Duodenal mucosa (tissue), 2 donors: ENCODE data around the gene PLK3.
"Not testable (repeated sequence)": the region's sequence is repeated elsewhere in the genome, so short reads cannot be mapped to it uniquely, and the experiment has no call there.

Experiments
- H3K27ac ChIP-seq: one replicate; pipeline ENCODE4 v1.7.0; 2013; ENCODE audit warnings: low read depth, low read length
- H3K27me3 ChIP-seq, 2 donors: one replicate each; pipeline ENCODE4 v1.7.0; 2013; ENCODE audit warnings: low read length in 2 of 2, control low read depth in 1 of 2; ENCODE audit not compliant: insufficient read depth in 2 of 2, control insufficient read depth in 1 of 2
- H3K36me3 ChIP-seq, 2 donors: one replicate each; pipeline ENCODE4 v1.7.0; 2013; ENCODE audit warnings: low read length in 2 of 2, control low read depth in 1 of 2; ENCODE audit not compliant: insufficient read depth in 2 of 2, control insufficient read depth in 1 of 2
- H3K4me1 ChIP-seq, 2 donors: one replicate each; pipeline ENCODE4 v1.7.0; 2013; ENCODE audit warnings: low read length in 2 of 2, control low read depth in 1 of 2; ENCODE audit not compliant: insufficient read depth in 2 of 2, control insufficient read depth in 1 of 2
- H3K4me3 ChIP-seq, 2 donors: one replicate each; pipeline ENCODE4 v1.7.0; 2013; ENCODE audit warnings: low read length in 2 of 2, low read depth in 1 of 2
- H3K9ac ChIP-seq, 2 donors: one replicate each; pipeline ENCODE4 v1.7.0; 2013; ENCODE audit warnings: low read length in 2 of 2, low read depth in 1 of 2
- H3K9me3 ChIP-seq, 2 donors: one replicate each; pipeline ENCODE4 v1.7.0; 2013; ENCODE audit warnings: low read length in 2 of 2, control low read depth in 1 of 2; ENCODE audit not compliant: control insufficient read depth in 1 of 2

PLK3 gene

DNA sequence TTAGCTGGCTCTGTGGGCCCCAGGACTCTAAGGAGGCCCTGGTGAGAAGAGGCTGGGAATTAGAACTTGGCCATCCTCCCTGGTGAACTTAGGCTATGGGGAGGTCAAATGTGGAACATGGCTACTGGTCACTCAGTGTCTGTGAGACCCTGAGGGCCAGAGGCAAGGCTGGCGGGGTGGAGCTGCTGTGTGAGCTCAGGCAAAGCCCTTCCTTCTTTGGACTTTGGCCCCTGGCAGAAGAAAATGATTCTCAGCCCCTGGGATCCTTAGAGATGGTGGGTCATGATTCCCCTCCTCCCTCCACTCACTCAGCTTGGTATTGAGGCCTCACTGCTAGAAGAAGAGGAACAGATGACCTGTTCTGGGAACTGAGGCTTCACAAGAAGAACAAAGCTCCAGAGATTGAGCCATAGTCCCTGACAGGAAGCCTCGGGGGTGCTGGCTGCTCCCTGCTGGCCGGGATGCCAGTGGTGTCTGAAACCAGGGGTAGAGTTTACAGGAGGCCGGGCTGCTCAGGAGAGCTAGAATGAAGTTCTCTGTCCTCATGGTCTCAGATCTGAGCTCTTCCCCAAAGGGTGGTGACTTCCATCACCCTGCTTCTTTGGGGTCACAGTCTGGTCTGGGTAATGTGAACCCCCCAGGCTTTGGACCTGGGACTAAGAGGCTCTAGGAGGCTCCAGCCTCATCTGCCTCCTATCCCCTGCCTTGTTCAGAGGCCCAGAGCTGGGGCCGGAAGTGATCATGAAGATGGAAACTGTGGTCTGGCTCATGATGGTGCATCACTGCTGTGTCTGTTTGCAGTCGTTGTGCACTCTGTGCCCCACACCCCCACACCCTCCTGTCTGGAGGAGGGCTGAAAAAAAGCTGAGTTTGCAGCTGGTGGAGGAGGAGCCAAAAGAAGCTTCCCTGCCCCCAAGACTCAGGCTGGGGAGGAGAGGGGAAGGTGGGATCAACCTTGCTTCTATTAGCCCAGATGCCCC is 9.1 kb downstream of the PLK3 start:
- Histone ChIP-seq H3K4me3 (peak overlapping the region; percentile 40 to 51), H3K4me1 (peaks cover 64% of the 10 kb centered on the region in 2 donors), H3K9ac (peak overlapping the region; percentile 55 to 71), H3K27me3 (no peaks in the 10 kb centered on the region), H3K27ac (peak overlapping the region; percentile 97), H3K36me3 (peaks cover 6 to 17% of the 10 kb centered on the region in 2 donors), H3K9me3 (no peaks in the 10 kb centered on the region)

GRCh38 chr1:44810101-44810761 is 10.1 kb downstream of the PLK3 start:
- Histone ChIP-seq H3K4me3 (peak overlapping the region; percentile 7 to 40), H3K36me3 (peaks cover 6 to 8% of the 10 kb centered on the region in 2 donors), H3K9ac (peak overlapping the region; percentile 55 to 71), H3K27ac (peak overlapping the region; percentile 73), H3K27me3 (no peaks in the 10 kb centered on the region), H3K9me3 (no peaks in the 10 kb centered on the region), H3K4me1 (peaks cover 64% of the 10 kb centered on the region in 2 donors)

DNA sequence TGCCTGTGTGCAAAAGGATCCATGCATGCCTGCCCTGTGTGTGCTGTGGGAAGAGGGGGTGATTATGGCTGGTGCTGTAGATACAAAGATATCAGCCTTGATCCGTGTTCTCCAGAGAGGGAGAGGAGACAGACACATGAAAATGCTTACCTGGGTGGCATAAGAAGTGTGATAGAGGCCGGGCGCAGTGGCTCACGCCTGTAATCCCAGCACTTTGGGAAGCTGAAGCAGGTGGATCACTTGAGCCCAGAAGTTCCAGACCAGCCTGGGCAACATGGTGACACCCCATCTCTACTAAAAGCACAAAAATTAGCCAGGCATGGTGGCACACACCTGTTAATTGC is 10.6 kb downstream of the PLK3 start:
- H3K36me3 ChIP-seq, H3K9me3 ChIP-seq, H3K4me3 ChIP-seq, H3K27me3 ChIP-seq: not testable (repeated sequence)
- peaks cover 64% of the 10 kb centered on the region in 2 donors for H3K4me1 ChIP-seq
- H3K27ac ChIP-seq, result peak overlapping the region; percentile 73
- peak overlapping the region; percentile 55 to 71 for H3K9ac ChIP-seq

GRCh38 chr1:44811234-44811633 is 11.1 kb downstream of the PLK3 start:
- peaks cover 61 to 64% of the 10 kb centered on the region in 2 donors for H3K4me1 ChIP-seq
- H3K4me3 ChIP-seq, result no peak overlapping the region
- H3K36me3 ChIP-seq, result no peaks in the 10 kb centered on the region

GRCh38 chr1:44812822-44813543 is 12.8 kb downstream of the PLK3 start:
- no peaks in the 10 kb centered on the region for H3K9me3 ChIP-seq
- peak overlapping the region; percentile 77 to 86 for H3K4me3 ChIP-seq
- H3K27me3 ChIP-seq, result no peaks in the 10 kb centered on the region
- H3K36me3 ChIP-seq, result no peaks in the 10 kb centered on the region
- peak overlapping the region; percentile 5 for H3K27ac ChIP-seq
- peak overlapping the region; percentile 72 to 84 for H3K9ac ChIP-seq
- peaks cover 44 to 48% of the 10 kb centered on the region in 2 donors for H3K4me1 ChIP-seq

More at GRCh38 chr1:44811234-44811633, 11.1 kb downstream of the PLK3 start:
- H3K9me3 ChIP-seq, result no peaks in the 10 kb centered on the region
- H3K9ac ChIP-seq, result peak overlapping the region in 1 of 2 donors; percentile 7
- H3K27me3 ChIP-seq, result no peaks in the 10 kb centered on the region
- H3K27ac ChIP-seq, result no peak overlapping the region

GRCh38 chr1:44815926-44816325 is 15.7 kb downstream of the PLK3 start:
- not testable (repeated sequence) for H3K27ac ChIP-seq, H3K36me3 ChIP-seq, H3K4me3 ChIP-seq, H3K9ac ChIP-seq, H3K9me3 ChIP-seq, H3K27me3 ChIP-seq
- H3K4me1 ChIP-seq, result peaks cover 21 to 23% of the 10 kb centered on the region in 2 donors

DNA sequence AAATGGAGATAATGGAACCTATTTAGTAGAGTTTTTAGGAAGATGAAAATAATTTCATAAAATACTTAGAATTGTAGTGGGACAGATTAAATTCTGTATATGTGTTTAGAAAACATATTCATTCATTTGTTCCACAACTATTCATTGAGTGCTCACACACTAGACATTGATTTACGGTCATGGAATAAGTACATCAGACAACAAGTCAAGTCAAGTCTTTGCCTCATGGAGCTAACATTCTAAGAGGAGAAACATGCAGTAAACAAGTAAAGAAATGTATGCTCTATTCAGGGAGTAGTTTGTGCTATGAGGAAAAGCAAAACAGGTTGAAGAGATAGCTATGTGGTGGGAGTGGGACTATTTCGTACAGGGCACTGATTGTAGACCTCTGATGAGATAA is 17.1 kb downstream of the PLK3 start:
- Histone ChIP-seq H3K9ac (no peak overlapping the region), H3K4me3 (no peak overlapping the region), H3K9me3 (no peaks in the 10 kb centered on the region), H3K4me1 (peaks cover 10 to 12% of the 10 kb centered on the region in 2 donors), H3K27ac (no peak overlapping the region), H3K27me3 (no peaks in the 10 kb centered on the region), H3K36me3 (no peaks in the 10 kb centered on the region)

GRCh38 chr1:44817771-44818495 is 17.8 kb downstream of the PLK3 start:
- H3K36me3 ChIP-seq, result no peaks in the 10 kb centered on the region
- H3K9me3 ChIP-seq, result no peaks in the 10 kb centered on the region
- H3K4me1 ChIP-seq, result peaks cover 6 to 8% of the 10 kb centered on the region in 2 donors
- H3K27me3 ChIP-seq, result no peaks in the 10 kb centered on the region
- H3K27ac ChIP-seq, result no peak overlapping the region
- no peak overlapping the region for H3K4me3 ChIP-seq
- no peak overlapping the region for H3K9ac ChIP-seq

- H3K9ac ChIP-seq, result peak overlapping the region; percentile 94 to 98
- no peaks in the 10 kb centered on the region for H3K9me3 ChIP-seq
- H3K27ac ChIP-seq, result peak overlapping the region; percentile 99
- H3K27me3 ChIP-seq, result no peaks in the 10 kb centered on the region
- H3K36me3 ChIP-seq, result no peaks in the 10 kb centered on the region
- H3K4me1 ChIP-seq, result peaks cover 5 to 6% of the 10 kb centered on the region in 2 donors
- H3K4me3 ChIP-seq, result peak overlapping the region; percentile 80 to 85
Observed at GRCh38 chr1:44819196-44819607, 19.0 kb downstream of the PLK3 start.
